Smooth muscle cell (in vitro differentiated cells): ENCODE results near the gene NRXN2. TPM values are rescaled to one million over a fixed set of nuclear protein-coding genes. Genes with fewer than 3 reads are reported as not detected.

ENCODE experiments used
- DNase-seq: peaks from one replicate; lab custom pipeline; 2025; ENCODE audit not compliant: unreplicated experiment; lab: John Stamatoyannopoulos, UW
- H2AFZ ChIP-seq: fragments of 200-600 bp; sonication (generic); 2 replicates; pipeline ENCODE4 v1.6.0; 2016; ENCODE audit warnings: antibody characterized with exemption, low read depth, mild to moderate bottlenecking
- H3F3A ChIP-seq: fragments of 200-600 bp; sonication (generic); 2 replicates; pipeline ENCODE4 v1.6.0; 2017; ENCODE audit warnings: antibody characterized with exemption, low read depth
- H3K27ac ChIP-seq: fragments of 200-600 bp; sonication (generic); 2 replicates; pipeline ENCODE4 v1.5.1; 2016; ENCODE audit warnings: low read depth, mild to moderate bottlenecking
- H3K27me3 ChIP-seq: fragments of 200-600 bp; sonication (generic); 2 replicates; pipeline ENCODE4 v1.6.1; 2016; ENCODE audit warnings: low read depth, mild to moderate bottlenecking
- H3K36me3 ChIP-seq: fragments of 200-600 bp; sonication (generic); 2 replicates; pipeline ENCODE4 v1.5.1; 2016; ENCODE audit warnings: low read depth
- H3K4me1 ChIP-seq: fragments of 200-600 bp; sonication (generic); 2 replicates; pipeline ENCODE4 v1.5.1; 2016; ENCODE audit warnings: low read depth
- H3K4me2 ChIP-seq: fragments of 200-600 bp; sonication (generic); 2 replicates; pipeline ENCODE4 v1.6.0; 2016; ENCODE audit warnings: mild to moderate bottlenecking
- H3K4me3 ChIP-seq: fragments of 200-600 bp; sonication (generic); 2 replicates; pipeline ENCODE4 v1.5.1; 2016; ENCODE audit warnings: mild to moderate bottlenecking
- H3K79me2 ChIP-seq: fragments of 200-600 bp; sonication (generic); 2 replicates; pipeline ENCODE4 v1.6.0; 2016; ENCODE audit warnings: low read depth, mild to moderate bottlenecking
- H3K9ac ChIP-seq: fragments of 200-600 bp; sonication (generic); 2 replicates; pipeline ENCODE4 v1.6.0; 2016; ENCODE audit warnings: low read depth
- H3K9me3 ChIP-seq: fragments of 200-600 bp; sonication (generic); replicated peaks from 2 replicates; pipeline ENCODE4 v1.5.1; 2016; ENCODE audit warnings: low read depth
- H4K20me1 ChIP-seq: fragments of 200-600 bp; sonication (generic); 2 replicates; pipeline ENCODE4 v1.6.0; 2016; ENCODE audit warnings: low read depth
- WGBS: methylation state at CpG from one replicate; pipeline ENCODE4 v1.1.7; 2016; ENCODE audit warnings: low lambda C conversion rate; 5-methylcytosine and 5-hydroxymethylcytosine counted together
- polyA plus RNA-seq: library from polyadenylated mRNA; unstranded; fragments of >200 nt; fragmentation: Nextera tagmentation; extraction: Ambion mirVana; gene quantifications from 2 replicates; pipeline ENCODE4 v1.2.1, GENCODE V29; 2016
- total RNA-seq: library from RNA; depleted of rRNA; stranded (reverse); fragments of >200 nt; gene quantifications from 2 replicates; pipeline ENCODE4 v1.2.3, GENCODE V29; 2014
- TF ChIP-seq, protein P1 (sequence below): fragments of 200-600 bp; sonication (generic); IDR thresholded peaks from 2 replicates; pipeline ENCODE4 v1.5.1; 2017; ENCODE audit warnings: borderline replicate concordance, mild to moderate bottlenecking, antibody characterized with exemption; ENCODE audit not compliant: insufficient read depth, poor library complexity, severe bottlenecking

The NRXN2 gene
- total and polyA plus RNA-seq, 2 experiments from 2014 or later = 1.4 to 1.7 TPM

DNA sequence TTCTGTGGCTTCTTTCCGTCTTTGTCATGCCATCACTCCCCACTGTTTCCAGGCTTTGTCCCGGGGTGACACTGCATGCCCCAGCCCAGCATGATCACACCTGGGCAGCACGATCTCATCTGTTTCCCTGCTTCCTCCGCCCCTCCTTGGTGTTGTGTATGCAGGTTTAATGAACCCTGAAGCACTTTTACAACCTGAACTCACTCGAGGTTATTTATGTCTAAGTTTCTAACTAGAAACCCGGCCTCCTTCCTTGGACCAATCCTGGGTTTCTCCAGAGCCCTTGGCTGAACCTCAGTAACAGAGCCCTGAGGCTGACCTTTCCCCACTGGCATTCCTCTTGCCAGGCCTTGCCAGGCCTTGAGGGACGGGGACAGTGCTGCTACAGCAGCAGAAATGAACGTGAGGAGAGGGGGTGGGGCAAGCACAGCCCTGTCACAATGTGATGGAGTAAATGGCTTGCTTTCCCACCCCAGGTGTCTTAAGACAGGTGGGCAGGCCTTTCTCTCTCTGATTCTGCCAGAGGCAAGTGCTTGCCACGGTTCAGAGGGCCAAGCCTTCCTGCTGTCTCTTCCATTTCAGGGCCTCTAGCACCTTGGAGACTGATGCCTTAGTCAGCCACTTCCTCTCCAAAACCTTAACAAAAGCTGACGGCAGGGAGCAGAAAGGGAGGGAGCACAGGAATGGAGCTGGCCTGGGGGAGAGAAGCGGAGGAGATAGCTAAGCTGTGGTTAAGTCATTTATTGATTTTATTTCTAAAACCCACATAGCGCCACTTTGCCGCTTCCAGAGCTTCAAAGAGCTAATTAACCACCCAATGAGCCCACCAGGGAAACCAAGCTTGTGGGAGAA is 39.9 kb upstream of the NRXN2 start:
- no peak overlapping the region for H3K4me2 ChIP-seq
- peaks cover 72% of the 10 kb centered on the region for H4K20me1 ChIP-seq
- no peak for DNase-seq
- H2AFZ ChIP-seq = no peak overlapping the region
- H3K27me3 ChIP-seq = no peaks in the 10 kb centered on the region
- WGBS = 77% methylated on average over 13 of the region's 13 CpGs
- TF ChIP-seq, protein P1, sequence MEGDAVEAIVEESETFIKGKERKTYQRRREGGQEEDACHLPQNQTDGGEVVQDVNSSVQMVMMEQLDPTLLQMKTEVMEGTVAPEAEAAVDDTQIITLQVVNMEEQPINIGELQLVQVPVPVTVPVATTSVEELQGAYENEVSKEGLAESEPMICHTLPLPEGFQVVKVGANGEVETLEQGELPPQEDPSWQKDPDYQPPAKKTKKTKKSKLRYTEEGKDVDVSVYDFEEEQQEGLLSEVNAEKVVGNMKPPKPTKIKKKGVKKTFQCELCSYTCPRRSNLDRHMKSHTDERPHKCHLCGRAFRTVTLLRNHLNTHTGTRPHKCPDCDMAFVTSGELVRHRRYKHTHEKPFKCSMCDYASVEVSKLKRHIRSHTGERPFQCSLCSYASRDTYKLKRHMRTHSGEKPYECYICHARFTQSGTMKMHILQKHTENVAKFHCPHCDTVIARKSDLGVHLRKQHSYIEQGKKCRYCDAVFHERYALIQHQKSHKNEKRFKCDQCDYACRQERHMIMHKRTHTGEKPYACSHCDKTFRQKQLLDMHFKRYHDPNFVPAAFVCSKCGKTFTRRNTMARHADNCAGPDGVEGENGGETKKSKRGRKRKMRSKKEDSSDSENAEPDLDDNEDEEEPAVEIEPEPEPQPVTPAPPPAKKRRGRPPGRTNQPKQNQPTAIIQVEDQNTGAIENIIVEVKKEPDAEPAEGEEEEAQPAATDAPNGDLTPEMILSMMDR = no peak
- no peak overlapping the region for H3K4me3 ChIP-seq
- no peaks in the 10 kb centered on the region for H3K9me3 ChIP-seq
- peaks cover 12% of the 10 kb centered on the region for H3K79me2 ChIP-seq
- peaks cover 47% of the 10 kb centered on the region for H3F3A ChIP-seq
- no peaks in the 10 kb centered on the region for H3K36me3 ChIP-seq
- peaks cover 29% of the 10 kb centered on the region for H3K4me1 ChIP-seq
- H3K9ac ChIP-seq = no peak overlapping the region
- peak overlapping the region; percentile 31 for H3K27ac ChIP-seq

GRCh38 chr11:64762277-64762673 is 39.3 kb upstream of the NRXN2 start:
- Histone ChIP-seq H3K79me2 (peaks cover 9% of the 10 kb centered on the region), H3F3A (peaks cover 41% of the 10 kb centered on the region), H3K4me2 (no peak overlapping the region), H4K20me1 (peaks cover 66% of the 10 kb centered on the region), H3K27ac (no peak overlapping the region), H3K4me3 (no peak overlapping the region), H3K27me3 (no peaks in the 10 kb centered on the region), H2AFZ (no peak overlapping the region), H3K9ac (no peak overlapping the region), H3K4me1 (peaks cover 29% of the 10 kb centered on the region), H3K36me3 (no peaks in the 10 kb centered on the region), H3K9me3 (no peaks in the 10 kb centered on the region)
- WGBS = 90% methylated on average over 5 of the region's 5 CpGs
- TF ChIP-seq, protein P1 = no peak
- no peak for DNase-seq

GRCh38 chr11:64760759-64761420 is 37.9 kb upstream of the NRXN2 start:
- no peak overlapping the region for H3K4me2 ChIP-seq
- no peak overlapping the region for H3K27ac ChIP-seq
- no peaks in the 10 kb centered on the region for H3K27me3 ChIP-seq
- H3K4me1 ChIP-seq = peaks cover 29% of the 10 kb centered on the region
- WGBS = 82% methylated on average over 7 of the region's 7 CpGs
- DNase-seq = no peak
- H4K20me1 ChIP-seq = peaks cover 52% of the 10 kb centered on the region
- TF ChIP-seq, protein P1 = no peak
- H3F3A ChIP-seq = peaks cover 34% of the 10 kb centered on the region
- H3K4me3 ChIP-seq = no peak overlapping the region
- no peaks in the 10 kb centered on the region for H3K36me3 ChIP-seq
- H3K9ac ChIP-seq = no peak overlapping the region
- H3K79me2 ChIP-seq = peaks cover 6% of the 10 kb centered on the region
- no peaks in the 10 kb centered on the region for H3K9me3 ChIP-seq
- H2AFZ ChIP-seq = no peak overlapping the region
